HFFc6 (cell line): ENCODE measurements around the gene ZNFX1. TPM values are rescaled to one million over a fixed set of nuclear protein-coding genes. Genes with fewer than 3 reads are reported as not detected.
"Not testable (repeated sequence)": the region's sequence is repeated elsewhere in the genome, so short reads cannot be mapped to it uniquely, and the experiment has no call there.

Experiments
- DNase-seq: peaks from one replicate; pipeline ENCODE4 v3.0.0-alpha.2; 2018
- H3K27ac Mint-ChIP-seq: 2 replicates; pipeline ENCODE4 v1.8.0; 2020; ENCODE audit warnings: mild to moderate bottlenecking, mixed read lengths
- H3K27me3 Mint-ChIP-seq: 2 replicates; pipeline ENCODE4 v1.8.0; 2021; ENCODE audit warnings: mild to moderate bottlenecking, moderate library complexity, mixed read lengths; ENCODE audit not compliant: insufficient read depth
- H3K36me3 Mint-ChIP-seq: 2 replicates; pipeline ENCODE4 v1.8.0; 2021; ENCODE audit warnings: low read depth, mixed read lengths
- H3K4me1 Mint-ChIP-seq: 2 replicates; pipeline ENCODE4 v1.8.0; 2020; ENCODE audit warnings: low read depth, mixed read lengths
- H3K4me3 Mint-ChIP-seq: 2 replicates; pipeline ENCODE4 v1.8.0; 2020; ENCODE audit warnings: mild to moderate bottlenecking, moderate library complexity, mixed read lengths
- H3K9me3 Mint-ChIP-seq: 2 replicates; pipeline ENCODE4 v1.8.0; 2020; ENCODE audit warnings: mild to moderate bottlenecking, mixed read lengths
- CTCF ChIP-seq: fragments of 200-600 bp; sonication (generic); IDR thresholded peaks from 2 replicates; pipeline ENCODE4 v1.5.0; 2021; ENCODE audit warnings: antibody characterized with exemption, mild to moderate bottlenecking
- total RNA-seq, 6 experiments: library from RNA; stranded (reverse); fragmentation: NEBNext Ultra II Directional; extraction: Animal tissue kit (Norgen Biotek cat#: 25700); gene quantifications; 2 replicates in 1 of 6; 3 replicates in 5 of 6; pipeline ENCODE4 v1.2.3, GENCODE V29; 2021

ZNFX1 gene
- total RNA-seq, 6 experiments from 2014 or later = 36.1 to 41.0 (median 38.7) TPM

- peaks cover 60% of the 10 kb centered on the region for H3K27me3 Mint-ChIP-seq
- H3K27ac Mint-ChIP-seq = no peak overlapping the region
Observed at GRCh38 chr20:49319208-49319809, 41.5 kb upstream of the ZNFX1 start.

GRCh38 chr20:49318430-49319207, 40.8 kb upstream of the ZNFX1 start:
- no peaks in the 10 kb centered on the region for H3K9me3 Mint-ChIP-seq
- no peak for TF ChIP-seq CTCF
- peaks cover 65% of the 10 kb centered on the region for H3K27me3 Mint-ChIP-seq
- H3K36me3 Mint-ChIP-seq = no peaks in the 10 kb centered on the region
- peaks cover 12% of the 10 kb centered on the region for H3K4me1 Mint-ChIP-seq
- no peak overlapping the region for H3K27ac Mint-ChIP-seq
- H3K4me3 Mint-ChIP-seq = no peak overlapping the region; the same call in 1 of the 2 replicates
- DNase-seq = no peak

More at GRCh38 chr20:49319208-49319809, 41.5 kb upstream of the ZNFX1 start:
- Mint-ChIP-seq H3K4me3 (no peak overlapping the region), H3K9me3 (no peaks in the 10 kb centered on the region), H3K4me1 (peaks cover 18% of the 10 kb centered on the region), H3K36me3 (no peaks in the 10 kb centered on the region)
- no peak for DNase-seq
- TF ChIP-seq CTCF = no peak

GRCh38 chr20:49318091-49318429, 40.2 kb upstream of the ZNFX1 start:
- no peaks in the 10 kb centered on the region for H3K9me3 Mint-ChIP-seq
- DNase-seq = no peak
- H3K36me3 Mint-ChIP-seq = no peaks in the 10 kb centered on the region
- no peak for TF ChIP-seq CTCF
- peaks cover 8% of the 10 kb centered on the region for H3K4me1 Mint-ChIP-seq
- no peak overlapping the region for H3K27ac Mint-ChIP-seq
- H3K4me3 Mint-ChIP-seq = no peak overlapping the region
- peaks cover 69% of the 10 kb centered on the region for H3K27me3 Mint-ChIP-seq

- no peak for TF ChIP-seq CTCF
- Mint-ChIP-seq H3K27ac (no peak overlapping the region), H3K27me3 (peaks cover 69% of the 10 kb centered on the region), H3K4me1 (peaks cover 8% of the 10 kb centered on the region), H3K36me3 (no peaks in the 10 kb centered on the region), H3K9me3 (no peaks in the 10 kb centered on the region), H3K4me3 (no peak overlapping the region)
- DNase-seq = no peak
Observed at GRCh38 chr20:49316704-49317103, 38.8 kb upstream of the ZNFX1 start.

- H3K27ac Mint-ChIP-seq = no peak overlapping the region
- no peak for DNase-seq
- peaks cover 68% of the 10 kb centered on the region for H3K27me3 Mint-ChIP-seq
- H3K9me3 Mint-ChIP-seq = peaks cover under 1% of the 10 kb centered on the region; the same call in 1 of the 2 replicates
- peaks cover 6% of the 10 kb centered on the region for H3K36me3 Mint-ChIP-seq
- H3K4me3 Mint-ChIP-seq = no peak overlapping the region
- peaks cover 13% of the 10 kb centered on the region for H3K4me1 Mint-ChIP-seq
- TF ChIP-seq CTCF = no peak
Observed at GRCh38 chr20:49315580-49315979, 37.7 kb upstream of the ZNFX1 start.

- Mint-ChIP-seq H3K4me1 (peaks cover 14% of the 10 kb centered on the region), H3K36me3 (peaks cover 14% of the 10 kb centered on the region), H3K9me3 (peaks cover 10% of the 10 kb centered on the region), H3K27me3 (peaks cover 71% of the 10 kb centered on the region)
- not testable (repeated sequence) for H3K27ac Mint-ChIP-seq, DNase-seq, H3K4me3 Mint-ChIP-seq
Observed at GRCh38 chr20:49314052-49314451, 36.2 kb upstream of the ZNFX1 start.
